Fibroblast of the conjunctiva (primary cell): Measurements from ENCODE around the gene NFILZ.

ENCODE experiments used
- DNase-seq: peaks from one replicate; pipeline ENCODE4 v3.0.0-alpha.2; 2010; ENCODE audit warnings: low read depth

The NFILZ gene

GRCh38 chr19:8629996-8630683, at the start of gene NFILZ:
Gene NFILZ (plus strand): TSS chr19:8630633. CDS start chr19:8676766, 46,133 bp downstream.
- no peak for DNase-seq

GRCh38 chr19:8580710-8581281, 49.6 kb upstream of the NFILZ start:
- DNase-seq: peak; percentile 56

GRCh38 chr19:8584965-8585893, 45.2 kb upstream of the NFILZ start:
- DNase-seq: no peak

- no peak for DNase-seq
Observed at GRCh38 chr19:8585894-8586750, 44.3 kb upstream of the NFILZ start.

GRCh38 chr19:8589177-8589714, 41.2 kb upstream of the NFILZ start:
- DNase-seq: no peak

- peak; percentile 78 for DNase-seq
Observed at GRCh38 chr19:8592231-8593009, 38.0 kb upstream of the NFILZ start.

- DNase-seq: no peak
Observed at GRCh38 chr19:8593931-8594330, 36.5 kb upstream of the NFILZ start.

GRCh38 chr19:8595651-8596050, 34.8 kb upstream of the NFILZ start:
- no peak for DNase-seq

GRCh38 chr19:8596168-8596567, 34.3 kb upstream of the NFILZ start:
- no peak for DNase-seq

- no peak for DNase-seq
Observed at GRCh38 chr19:8600064-8600463, 30.4 kb upstream of the NFILZ start.

GRCh38 chr19:8600816-8601215, 29.6 kb upstream of the NFILZ start:
- DNase-seq: no peak

- DNase-seq: no peak
Observed at GRCh38 chr19:8601796-8602195, 28.6 kb upstream of the NFILZ start.

- DNase-seq: no peak
Observed at GRCh38 chr19:8605514-8605913, 24.9 kb upstream of the NFILZ start.

GRCh38 chr19:8607386-8607785, 23.0 kb upstream of the NFILZ start:
- peak; percentile 43 for DNase-seq

- DNase-seq: no peak
Observed at GRCh38 chr19:8608941-8609278, 21.5 kb upstream of the NFILZ start.

- no peak for DNase-seq
Observed at GRCh38 chr19:8609279-8610040, 21.0 kb upstream of the NFILZ start.

- no peak for DNase-seq
Observed at GRCh38 chr19:8610041-8610935, 20.1 kb upstream of the NFILZ start, which contains the start of gene ADAMTS10. Gene ADAMTS10 (minus strand): TSS chr19:8610715. CDS start chr19:8605710, 5,005 bp downstream.

GRCh38 chr19:8610936-8611300, 19.5 kb upstream of the NFILZ start:
- no peak for DNase-seq

- no peak for DNase-seq
Observed at GRCh38 chr19:8611391-8611876, 19.0 kb upstream of the NFILZ start.
